Stimulated activated CD4-positive, alpha-beta T cell treated with anti-CD3 and anti-CD28 coated beads, Interleukin-15, amount 100 ng/mL, for 48 hours (primary cell): ENCODE measurements around the gene PRR15L.
"Not testable (repeated sequence)": the region's sequence is repeated elsewhere in the genome, so short reads cannot be mapped to it uniquely, and the experiment has no call there.

Source experiments
- DNase-seq, 2 donors: peaks; one replicate each; pipeline ENCODE4 v3.0.0-alpha.2; 2020; ENCODE audit warnings: low read depth in 2 of 2

Gene PRR15L

GRCh38 chr17:47988445-47988844, 30.8 kb upstream of the PRR15L start:
- DNase-seq = not testable (repeated sequence)

- no peak for DNase-seq
These were observed 29.7 kb upstream of the PRR15L start for GRCh38 chr17:47987240-47987835.

- no peak for DNase-seq
These were observed 28.8 kb upstream of the PRR15L start for GRCh38 chr17:47986520-47986919.

- DNase-seq = no peak
These were observed 26.0 kb upstream of the PRR15L start for GRCh38 chr17:47983492-47984223.

- no peak for DNase-seq
These were observed 25.1 kb upstream of the PRR15L start for GRCh38 chr17:47982645-47983390.

- no peak for DNase-seq
These were observed 24.5 kb upstream of the PRR15L start for GRCh38 chr17:47982091-47982617.

- DNase-seq = no peak
These were observed 23.8 kb upstream of the PRR15L start for GRCh38 chr17:47981462-47981861.

GRCh38 chr17:47980541-47980940, 22.9 kb upstream of the PRR15L start:
- no peak for DNase-seq

- peak in 1 of 2 donors; percentile 27 for DNase-seq
These were observed 20.6 kb upstream of the PRR15L start for GRCh38 chr17:47978324-47978723.

- no peak for DNase-seq
These were observed 18.1 kb upstream of the PRR15L start for GRCh38 chr17:47975823-47976205.

GRCh38 chr17:47975189-47975822, 17.6 kb upstream of the PRR15L start:
- no peak for DNase-seq

- DNase-seq = no peak
These were observed 15.9 kb upstream of the PRR15L start for GRCh38 chr17:47973541-47973940.

- DNase-seq = peak; percentile 99 to 100
These were observed 13.2 kb upstream of the PRR15L start, which contains the start of gene CDK5RAP3 for GRCh38 chr17:47970725-47971499. Gene CDK5RAP3, plus strand, starts transcription at chr17:47971113. Its CDS starts 34 bp downstream, at chr17:47971147.

- DNase-seq = no peak
These were observed 12.4 kb upstream of the PRR15L start for GRCh38 chr17:47969930-47970724.

GRCh38 chr17:47968836-47969235, 11.2 kb upstream of the PRR15L start:
- DNase-seq = no peak

- DNase-seq = no peak
These were observed 10.0 kb upstream of the PRR15L start for GRCh38 chr17:47967607-47968252.

GRCh38 chr17:47966079-47966519, 8.4 kb upstream of the PRR15L start:
- no peak for DNase-seq

- DNase-seq = no peak
These were observed 7.2 kb upstream of the PRR15L start for GRCh38 chr17:47964856-47965255.

- no peak for DNase-seq
These were observed 5.2 kb upstream of the PRR15L start for GRCh38 chr17:47962901-47963300.

GRCh38 chr17:47961406-47961805, 3.7 kb upstream of the PRR15L start:
- no peak for DNase-seq
